Gastroesophageal sphincter (tissue), 3 donors: ENCODE data around the gene PRKCI.

Experiments used
- CTCF ChIP-seq, 4 experiments: fragments of 200-600 bp in 2 of 4; fragments of 450-650 bp in 2 of 4; sonication (generic) in 1 of 4; IDR thresholded peaks; one replicate each; pipeline ENCODE4 v1.5.1; 2017 to 2019; ENCODE audit warnings: antibody characterized with exemption in 4 of 4, mild to moderate bottlenecking in 2 of 4, moderate library complexity in 2 of 4
- POLR2A ChIP-seq, 2 donors: fragments of 450-650 bp; IDR thresholded peaks; one replicate each; pipeline ENCODE4 v1.6.1; 2017; ENCODE audit warnings: antibody characterized with exemption in 2 of 2, mild to moderate bottlenecking in 2 of 2, moderate library complexity in 1 of 2
- POLR2AphosphoS5 ChIP-seq: sonication (generic); formaldehyde crosslinking; IDR thresholded peaks from one replicate; pipeline ENCODE4 v1.6.1; 2017; ENCODE audit warnings: antibody characterized with exemption

DNA sequence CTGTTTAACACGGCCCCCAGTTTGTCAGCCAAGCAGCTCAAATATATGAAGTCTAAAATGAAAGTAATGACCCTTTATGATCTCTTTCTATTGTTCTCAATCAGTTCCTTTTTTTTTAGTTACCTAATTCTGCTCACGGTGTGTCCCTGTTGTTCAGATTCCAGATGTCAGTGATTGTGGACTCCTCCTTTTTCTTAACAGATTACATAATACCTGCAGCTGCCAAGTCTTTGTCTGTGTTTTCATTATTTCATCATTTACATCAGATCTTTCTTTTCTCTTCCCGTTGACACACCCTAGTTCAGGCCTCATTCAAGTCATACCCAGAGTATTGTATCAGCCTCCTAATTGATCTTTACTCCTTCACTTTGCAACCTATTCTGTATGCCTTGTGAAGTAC lies 79.2 kb downstream of the PRKCI start:
- no peak for TF ChIP-seq CTCF (IDR thresholded peaks at IDR 0.05)
- TF ChIP-seq POLR2A (IDR thresholded peaks at IDR 0.05), result no peak
- no peak for TF ChIP-seq POLR2AphosphoS5
